GM18909 (cell line): Measurements from ENCODE around the gene PPP2R5C.
A peak's percentile ranks its signal among the peaks of the same experiment; 100 is the strongest.

ENCODE experiments used
- ATAC-seq: cut with Tn5 transposase; IDR thresholded peaks from one replicate; pipeline ENCODE4 v1.9.1; 2021; ENCODE audit warnings: mild to moderate bottlenecking; ENCODE audit not compliant: unreplicated experiment, poor library complexity

PPP2R5C gene

GRCh38 chr14:101809671-101810514 is 48.4 kb downstream of the PPP2R5C start:
- peak; percentile 85 for ATAC-seq

- ATAC-seq: no peak
Measured at GRCh38 chr14:101810897-101811621, 49.5 kb downstream of the PPP2R5C start.

- ATAC-seq: no peak
Measured at GRCh38 chr14:101812071-101812470, 50.6 kb downstream of the PPP2R5C start.

- ATAC-seq: no peak
Measured at GRCh38 chr14:101813171-101813759, 51.8 kb downstream of the PPP2R5C start.

- ATAC-seq: no peak
Measured at GRCh38 chr14:101813833-101814232, 52.3 kb downstream of the PPP2R5C start.

GRCh38 chr14:101814934-101815333 is 53.4 kb downstream of the PPP2R5C start:
- no peak for ATAC-seq

- ATAC-seq: no peak
Measured at GRCh38 chr14:101815994-101816393, 54.5 kb downstream of the PPP2R5C start.

- ATAC-seq: no peak
Measured at GRCh38 chr14:101817501-101818001, 56.0 kb downstream of the PPP2R5C start.

- ATAC-seq: no peak
Measured at GRCh38 chr14:101819251-101819990, 57.9 kb downstream of the PPP2R5C start.

GRCh38 chr14:101820283-101820798 is 58.8 kb downstream of the PPP2R5C start:
- ATAC-seq: no peak

GRCh38 chr14:101821528-101821927 is 60.0 kb downstream of the PPP2R5C start:
- ATAC-seq: no peak

GRCh38 chr14:101823066-101823465 is 61.6 kb downstream of the PPP2R5C start:
- ATAC-seq: no peak

- ATAC-seq: peak; percentile 59
Measured at GRCh38 chr14:101823511-101824120, 62.1 kb downstream of the PPP2R5C start.

- ATAC-seq: no peak
Measured at GRCh38 chr14:101824339-101824727, 62.8 kb downstream of the PPP2R5C start.

GRCh38 chr14:101825797-101826196 is 64.3 kb downstream of the PPP2R5C start:
- ATAC-seq: no peak

GRCh38 chr14:101826351-101826750 is 64.8 kb downstream of the PPP2R5C start:
- no peak for ATAC-seq

GRCh38 chr14:101827286-101827685 is 65.8 kb downstream of the PPP2R5C start:
- no peak for ATAC-seq

GRCh38 chr14:101828046-101828445 is 66.5 kb downstream of the PPP2R5C start:
- ATAC-seq: no peak

GRCh38 chr14:101830271-101830670 is 68.8 kb downstream of the PPP2R5C start:
- no peak for ATAC-seq

- ATAC-seq: no peak
Measured at GRCh38 chr14:101833045-101833444, 71.5 kb downstream of the PPP2R5C start.
